ENCODE data around the gene LAMTOR1.

Gene LAMTOR1

GRCh38 chr11:72129381-72129780, 26.3 kb upstream of the LAMTOR1 start:
- peaks cover 46% of the 10 kb centered on the region; the same call in 1 of the 2 replicates for H3K9me3 ChIP-seq (ENCODE audit: insufficient read depth, low read length)
- no peak overlapping the region for H3K4me2 ChIP-seq (ENCODE audit: low read depth, low read length, poor library complexity, severe bottlenecking)
- H4K20me1 ChIP-seq (ENCODE audit: low read depth, low read length), result no peaks in the 10 kb centered on the region
- no peaks in the 10 kb centered on the region for H3K9me2 ChIP-seq (replicated peaks; ENCODE audit: insufficient read depth, low read length)
- no peaks in the 10 kb centered on the region for H3K79me2 ChIP-seq (ENCODE audit: insufficient read depth, low read length)
- no peak overlapping the region for H2AFZ ChIP-seq (ENCODE audit: low read depth, low read length, severe bottlenecking)
- no peak overlapping the region for H3K27ac ChIP-seq (ENCODE audit: low read depth, low read length)
- no peak overlapping the region for H3K4me3 ChIP-seq (ENCODE audit: insufficient read depth, low read length, poor library complexity, severe bottlenecking)
- H3K27me3 ChIP-seq (ENCODE audit: low read length), result no peaks in the 10 kb centered on the region
- no peak overlapping the region for H3K9ac ChIP-seq (ENCODE audit: low read length)
- H3K36me3 ChIP-seq (ENCODE audit: low read length), result 0 out of 2 replicates have a peak, but pooled peaks cover 2% of the 10 kb centered on the region
- no peaks in the 10 kb centered on the region for H3F3A ChIP-seq (ENCODE audit: insufficient read depth)
- TF ChIP-seq EZH2phosphoT487 (conservative IDR thresholded peaks at IDR 0.05; ENCODE audit: low read length), result no peak
- TF ChIP-seq CTCF (IDR thresholded peaks at IDR 0.05; ENCODE audit: insufficient read depth, low read length, poor library complexity, severe bottlenecking), result no peak

- no peaks in the 10 kb centered on the region for H3K9me2 ChIP-seq (replicated peaks; ENCODE audit: insufficient read depth, low read length)
- no peak overlapping the region for H3K4me2 ChIP-seq (ENCODE audit: low read depth, low read length, poor library complexity, severe bottlenecking)
- no peaks in the 10 kb centered on the region for H3F3A ChIP-seq (ENCODE audit: insufficient read depth)
- H3K4me3 ChIP-seq (ENCODE audit: insufficient read depth, low read length, poor library complexity, severe bottlenecking), result no peak overlapping the region
- H3K9ac ChIP-seq (ENCODE audit: low read length), result no peak overlapping the region
- TF ChIP-seq EZH2phosphoT487 (conservative IDR thresholded peaks at IDR 0.05; ENCODE audit: low read length) (no peak), CTCF (IDR thresholded peaks at IDR 0.05; ENCODE audit: insufficient read depth, low read length, poor library complexity, severe bottlenecking) (no peak)
- H3K36me3 ChIP-seq (ENCODE audit: low read length), result 0 out of 2 replicates have a peak, but pooled peaks cover 2% of the 10 kb centered on the region
- H3K79me2 ChIP-seq (ENCODE audit: insufficient read depth, low read length), result no peaks in the 10 kb centered on the region
- no peaks in the 10 kb centered on the region for H3K27me3 ChIP-seq (ENCODE audit: low read length)
- peaks cover 56% of the 10 kb centered on the region; the same call in 1 of the 2 replicates for H3K9me3 ChIP-seq (ENCODE audit: insufficient read depth, low read length)
- no peak overlapping the region for H2AFZ ChIP-seq (ENCODE audit: low read depth, low read length, severe bottlenecking)
- no peak overlapping the region for H3K27ac ChIP-seq (ENCODE audit: low read depth, low read length)
- no peaks in the 10 kb centered on the region for H4K20me1 ChIP-seq (ENCODE audit: low read depth, low read length)
These were observed 24.8 kb upstream of the LAMTOR1 start for GRCh38 chr11:72127923-72128322.

DNA sequence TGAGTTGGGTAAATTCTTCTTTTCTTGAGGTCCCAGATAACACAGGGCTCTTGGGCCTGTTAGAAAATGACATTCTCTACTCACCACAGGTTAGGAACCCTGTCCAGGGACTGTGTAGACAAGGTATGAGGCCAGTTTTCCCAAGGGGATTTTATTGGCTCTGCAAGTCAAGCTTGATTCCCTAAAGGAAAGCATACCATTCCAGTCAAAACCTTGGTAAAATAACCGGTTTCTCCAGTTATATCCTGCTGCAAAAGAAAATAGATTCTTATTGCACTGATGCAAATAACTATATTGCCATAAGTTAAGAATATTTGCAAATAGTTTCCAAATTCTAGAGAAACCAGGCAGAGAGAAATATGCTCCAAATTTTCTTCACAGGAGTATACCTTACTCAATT, 22.9 kb upstream of the LAMTOR1 start:
- Histone ChIP-seq H4K20me1 (ENCODE audit: low read depth, low read length) (no peaks in the 10 kb centered on the region), H3F3A (ENCODE audit: insufficient read depth) (no peaks in the 10 kb centered on the region), H3K27ac (ENCODE audit: low read depth, low read length) (no peak overlapping the region), H3K9me2 (replicated peaks; ENCODE audit: insufficient read depth, low read length) (no peaks in the 10 kb centered on the region), H2AFZ (ENCODE audit: low read depth, low read length, severe bottlenecking) (no peak overlapping the region), H3K36me3 (ENCODE audit: low read length) (0 out of 2 replicates have a peak, but pooled peaks cover 2% of the 10 kb centered on the region), H3K4me3 (ENCODE audit: insufficient read depth, low read length, poor library complexity, severe bottlenecking) (no peak overlapping the region), H3K79me2 (ENCODE audit: insufficient read depth, low read length) (no peaks in the 10 kb centered on the region), H3K9me3 (ENCODE audit: insufficient read depth, low read length) (peaks cover 56% of the 10 kb centered on the region; the same call in 1 of the 2 replicates), H3K4me2 (ENCODE audit: low read depth, low read length, poor library complexity, severe bottlenecking) (no peak overlapping the region), H3K27me3 (ENCODE audit: low read length) (no peaks in the 10 kb centered on the region), H3K9ac (ENCODE audit: low read length) (no peak overlapping the region)
- no peak for TF ChIP-seq CTCF (IDR thresholded peaks at IDR 0.05; ENCODE audit: insufficient read depth, low read length, poor library complexity, severe bottlenecking)
- no peak for TF ChIP-seq EZH2phosphoT487 (conservative IDR thresholded peaks at IDR 0.05; ENCODE audit: low read length)

Data from SU-DHL-6 (cell line).